Medulla oblongata (tissue), 1 donor: ENCODE measurements around the gene DPM1.

Source experiments
- DNase-seq: peaks from one replicate; pipeline ENCODE4 v3.0.0-alpha.2; 2015; ENCODE audit errors: extremely low spot score

DPM1 gene

DNA sequence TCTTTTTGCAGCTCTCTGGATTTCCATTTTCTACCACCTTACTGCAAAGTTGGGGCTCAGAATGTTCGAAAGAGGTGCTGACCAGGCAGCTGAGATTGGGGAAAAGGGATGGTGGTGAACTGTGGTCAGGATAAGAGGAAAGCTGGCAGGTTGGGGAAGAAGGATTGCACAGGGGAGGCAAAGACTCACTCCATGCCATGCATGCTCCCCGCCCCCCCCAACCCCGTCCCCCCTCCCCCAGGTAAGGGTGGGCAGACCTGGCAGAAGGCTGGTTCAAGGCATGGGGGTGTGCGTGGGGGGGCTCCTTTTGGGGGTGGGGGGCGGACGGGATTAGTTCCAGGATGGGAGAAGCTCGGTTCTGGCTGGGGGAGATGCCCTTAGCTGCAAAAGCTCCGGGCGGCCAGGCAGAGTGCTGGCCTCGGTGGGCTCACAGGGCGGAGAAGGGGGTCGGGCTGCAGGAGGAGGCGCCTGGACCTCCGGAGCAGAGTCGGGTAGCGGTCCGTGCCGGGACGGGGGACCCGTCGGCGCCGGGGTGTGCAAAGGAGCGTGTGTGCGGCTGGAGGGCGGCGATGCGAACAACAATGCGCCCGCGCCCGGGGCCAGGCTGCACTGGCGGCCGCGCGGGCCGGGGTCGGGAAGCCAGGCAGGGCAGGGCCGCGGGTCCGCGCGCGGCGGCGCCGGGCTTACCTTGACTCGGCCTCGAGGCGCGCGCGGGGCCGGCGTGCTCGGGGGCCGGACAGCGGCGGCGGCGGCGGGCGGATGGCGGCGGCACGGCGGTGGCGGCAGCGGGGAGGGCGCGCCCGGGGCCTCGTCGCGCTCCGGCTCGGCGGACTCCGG, 28.0 kb downstream of the DPM1 start:
- DNase-seq, result no peak

DNA sequence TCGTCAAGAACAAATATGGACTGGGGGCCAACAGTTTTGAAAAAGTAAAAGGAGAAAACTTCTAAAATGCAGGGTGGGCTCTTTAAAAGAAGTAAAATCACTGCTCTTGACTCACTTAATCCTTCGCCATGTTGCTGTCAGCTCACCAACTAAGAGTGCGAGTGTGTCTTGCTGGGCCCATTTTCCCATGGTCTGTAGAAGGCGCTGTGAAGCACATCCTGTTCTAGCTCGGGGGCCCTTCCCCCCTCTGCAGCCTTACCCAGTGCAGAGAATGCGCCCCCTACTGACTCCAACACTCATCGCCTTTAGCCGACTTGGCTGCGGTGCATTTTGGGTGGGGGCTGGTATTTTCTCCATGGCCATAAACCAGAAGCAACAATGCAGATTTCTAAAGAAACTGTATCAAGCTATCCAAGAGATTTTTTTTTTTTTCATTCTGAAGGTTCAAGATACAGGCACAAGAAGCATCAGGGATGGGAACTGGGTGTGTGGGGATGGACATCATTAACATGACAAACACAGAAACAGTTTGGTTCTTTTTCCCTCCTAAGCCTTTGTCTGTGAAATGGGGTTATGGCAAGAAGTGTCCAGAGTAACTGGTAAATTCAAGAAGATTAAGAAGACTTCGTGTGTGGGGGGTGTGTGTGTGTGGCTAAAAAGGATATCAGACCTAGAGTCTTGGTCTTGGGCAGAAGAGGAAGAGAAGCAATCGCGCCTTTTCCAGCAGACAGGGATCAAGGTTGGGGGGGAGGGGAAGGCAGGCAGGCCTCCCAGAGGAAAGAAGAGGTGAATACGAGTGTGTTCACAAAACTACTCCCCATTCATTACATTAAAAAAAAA, 28.8 kb downstream of the DPM1 start:
- peak; percentile 96 for DNase-seq

DNA sequence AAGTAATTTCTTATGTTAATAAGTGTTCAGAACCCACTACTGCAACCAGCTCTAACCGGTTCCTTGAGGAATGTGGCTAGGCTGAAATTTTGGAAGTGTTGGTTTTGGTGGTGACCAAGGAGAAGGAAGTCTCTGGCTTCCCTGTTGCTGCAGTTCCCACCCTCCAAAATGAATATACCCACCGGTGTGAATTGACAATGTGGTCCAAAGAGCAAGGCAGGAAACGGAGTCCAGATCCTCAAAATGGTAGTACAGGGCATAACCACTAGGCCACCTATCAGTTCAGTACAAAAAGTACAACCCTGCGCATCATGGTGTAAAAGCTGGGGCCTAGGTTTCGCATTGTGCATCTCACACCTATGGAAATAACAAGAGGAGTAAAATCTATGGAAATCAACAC, 29.9 kb downstream of the DPM1 start:
- no peak for DNase-seq

DNA sequence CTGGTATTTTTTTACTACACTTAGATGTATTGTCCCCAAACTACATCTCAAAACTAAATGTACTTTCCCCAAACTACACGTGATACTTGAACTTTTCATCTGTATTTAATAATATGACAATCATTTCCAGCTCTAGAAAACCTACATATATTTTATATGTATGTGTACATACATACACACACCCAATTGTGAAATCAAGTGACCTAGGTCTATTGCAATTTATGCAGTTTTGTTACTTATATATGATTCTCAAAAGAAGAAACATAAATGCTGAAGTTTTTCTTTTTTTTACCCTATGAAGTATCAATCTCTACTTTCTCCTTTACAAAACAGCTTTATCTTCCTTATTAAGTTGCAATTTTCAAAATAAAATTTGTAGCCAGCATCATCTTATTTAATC, 31.8 kb downstream of the DPM1 start:
- DNase-seq, result no peak

DNA sequence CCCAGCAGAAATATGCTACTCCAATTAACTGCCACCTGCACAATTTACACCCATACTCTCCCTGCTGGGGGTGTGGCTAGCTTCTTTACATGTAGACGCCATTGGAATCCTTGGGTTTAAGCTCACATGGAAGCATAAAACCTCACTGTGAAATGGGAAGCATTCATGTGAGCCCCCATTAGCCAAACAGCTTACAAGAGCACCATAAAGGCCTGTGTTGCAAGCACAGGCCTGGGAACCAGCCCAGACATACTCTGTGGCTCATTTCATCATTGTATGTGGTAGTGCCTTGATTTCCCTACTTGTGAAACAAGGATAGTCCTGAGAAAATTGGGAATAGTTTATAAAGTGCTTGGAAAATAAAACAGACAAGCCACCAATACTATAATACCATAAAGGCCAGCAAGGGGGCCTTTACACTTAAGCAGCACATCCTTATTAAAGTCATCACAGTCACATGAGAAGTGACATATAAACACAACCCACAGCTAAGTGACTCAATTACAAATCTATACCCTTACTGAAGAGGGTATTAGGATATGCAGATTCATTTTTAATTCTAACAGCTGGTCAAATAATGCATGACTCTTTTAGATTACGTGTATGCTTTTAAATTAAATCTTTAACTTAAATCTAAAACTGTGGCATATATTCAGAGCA, 33.9 kb downstream of the DPM1 start:
- DNase-seq, result no peak

DNA sequence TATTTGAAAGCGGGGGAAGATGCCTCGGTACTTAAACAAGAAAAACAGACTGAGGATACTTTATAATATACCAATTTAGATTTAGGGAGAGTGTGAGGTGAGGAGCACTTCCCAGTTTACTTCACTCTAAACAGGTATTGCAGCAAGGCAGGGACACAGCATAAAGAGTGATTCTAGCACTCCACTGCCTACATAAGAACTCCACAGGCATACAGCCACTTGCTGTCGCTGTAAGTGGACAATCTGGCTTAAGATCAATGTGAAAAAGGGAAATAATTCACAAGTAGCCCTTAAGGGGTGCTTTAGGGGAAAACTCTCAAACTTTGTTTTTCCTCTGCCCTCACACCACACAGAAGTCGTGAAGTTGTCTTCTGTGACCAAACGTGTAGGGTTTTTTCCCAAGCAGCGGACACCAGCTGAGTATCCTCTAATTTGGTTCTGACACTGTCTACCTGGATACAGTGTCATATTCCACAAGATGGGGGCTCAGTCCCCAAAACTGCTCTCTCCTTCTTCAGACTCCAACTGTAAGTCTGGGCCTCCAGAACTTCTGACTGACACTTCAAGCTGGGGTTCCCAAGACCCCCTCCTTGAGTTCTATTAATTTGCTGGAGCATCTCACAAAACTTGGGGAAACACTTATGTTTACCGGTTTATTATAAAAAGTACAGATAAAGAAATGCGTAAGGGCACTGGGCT, 36.4 kb downstream of the DPM1 start:
- DNase-seq, result no peak

DNA sequence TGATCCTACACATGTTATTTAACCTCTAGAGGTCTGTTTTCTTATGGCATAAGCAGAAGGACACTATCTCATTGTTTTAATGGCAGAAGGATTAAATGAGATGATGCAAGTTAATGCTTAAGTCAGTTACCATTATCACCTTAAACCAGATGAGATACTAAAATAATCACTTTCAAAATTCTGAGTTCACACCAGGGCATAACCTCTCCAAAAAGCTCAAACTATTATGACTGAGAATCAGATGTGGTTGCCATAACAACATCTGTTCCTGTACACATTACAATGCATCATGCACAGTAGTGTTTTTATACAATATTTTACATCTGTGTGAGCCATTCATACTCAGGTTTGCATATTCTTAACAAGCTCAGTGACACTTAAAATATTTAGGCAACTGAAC, 37.3 kb downstream of the DPM1 start:
- no peak for DNase-seq

DNA sequence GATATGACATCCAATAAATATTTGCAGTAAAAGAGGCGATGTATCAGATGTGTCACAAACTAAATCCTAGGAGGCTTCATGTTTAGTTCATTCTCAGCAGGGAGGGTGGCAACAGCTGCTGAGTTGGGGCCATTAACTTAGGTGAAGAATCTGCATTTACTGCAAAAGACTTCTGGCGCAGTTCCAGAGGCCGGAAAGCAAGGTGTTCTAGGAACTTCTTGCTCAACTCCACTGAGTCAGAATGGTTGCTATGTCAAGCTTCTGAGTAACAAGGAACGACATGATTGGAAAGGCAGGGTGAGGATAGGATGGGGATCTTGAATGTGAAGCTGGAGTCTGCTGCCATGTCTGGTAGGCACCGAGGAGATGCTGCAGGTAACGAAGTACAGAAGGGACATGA, 38.8 kb downstream of the DPM1 start:
- no peak for DNase-seq

DNA sequence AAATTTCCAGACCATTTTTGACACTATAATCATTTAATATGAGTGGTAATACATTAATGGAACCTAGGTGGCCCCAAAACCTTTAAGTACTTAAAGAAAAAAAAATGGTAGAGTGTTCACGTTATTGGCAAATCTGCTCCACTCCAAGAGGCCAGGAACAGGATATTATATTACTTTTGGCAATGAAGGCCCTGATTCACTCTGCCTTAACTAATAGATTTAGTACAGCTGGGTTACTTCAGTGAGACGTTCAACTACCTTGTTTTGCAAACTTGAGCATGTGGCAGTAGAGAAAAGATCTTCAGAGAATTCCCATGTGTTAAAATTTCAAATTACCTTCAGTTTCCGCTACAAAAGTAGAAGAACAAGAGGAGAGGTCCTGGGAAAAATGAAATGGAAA, 39.9 kb downstream of the DPM1 start:
- no peak for DNase-seq

DNA sequence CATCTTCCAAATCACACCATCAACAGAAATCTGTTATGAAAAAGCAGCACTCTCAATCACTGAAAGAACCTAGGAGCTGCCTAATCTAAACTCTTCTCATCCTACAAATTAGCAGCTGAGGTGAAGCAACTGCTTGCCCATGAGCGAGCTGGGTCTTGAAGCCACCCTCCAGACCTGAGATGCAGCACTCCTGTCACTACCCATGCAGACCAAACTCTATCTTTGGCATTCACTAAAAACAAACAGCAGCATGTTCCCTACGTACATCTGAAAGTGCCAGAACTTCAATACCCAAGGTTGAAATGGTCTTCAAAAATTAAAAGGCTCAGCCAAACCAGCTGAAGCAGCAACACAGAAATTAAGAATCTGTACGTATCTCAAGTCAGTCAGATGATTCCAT, 41.4 kb downstream of the DPM1 start:
- no peak for DNase-seq

DNA sequence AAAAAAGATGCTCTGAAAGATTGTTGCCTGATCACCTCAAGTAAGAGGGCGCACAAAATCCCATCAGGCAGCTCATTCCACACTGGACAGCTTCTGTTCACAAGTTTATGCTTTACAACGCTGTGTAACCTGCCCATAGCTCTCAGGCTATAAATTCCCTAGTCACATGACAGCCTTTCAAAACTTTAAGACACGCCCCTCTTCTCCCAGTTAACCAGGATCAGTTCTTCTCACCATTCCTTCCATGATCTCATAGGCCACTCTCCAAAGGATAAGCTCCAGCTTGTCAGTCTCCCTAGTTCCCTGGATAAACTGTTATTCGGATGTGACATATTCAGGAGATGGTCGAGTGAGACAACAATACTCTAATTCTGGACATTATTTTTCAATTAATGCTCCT, 42.1 kb downstream of the DPM1 start:
- DNase-seq, result no peak

DNA sequence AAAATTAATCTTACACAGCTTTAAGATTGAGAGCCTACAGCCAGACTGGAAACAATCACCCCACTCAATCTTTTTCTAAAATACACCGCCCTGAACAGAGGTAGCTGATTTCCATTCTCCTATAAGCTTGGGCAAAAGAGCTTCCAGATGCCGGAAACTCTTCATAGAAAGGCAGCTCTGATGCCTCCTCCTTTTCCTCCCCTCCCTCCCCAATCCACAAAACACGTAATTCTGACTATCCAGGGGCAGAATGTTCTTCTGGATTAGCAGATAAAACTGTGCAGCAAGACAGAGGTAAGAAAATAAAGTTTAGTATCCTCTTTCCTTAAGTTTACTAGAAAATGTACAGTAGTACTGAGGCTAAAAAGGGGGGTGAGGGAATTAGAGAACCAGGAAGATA, 42.9 kb downstream of the DPM1 start:
- no peak for DNase-seq

DNA sequence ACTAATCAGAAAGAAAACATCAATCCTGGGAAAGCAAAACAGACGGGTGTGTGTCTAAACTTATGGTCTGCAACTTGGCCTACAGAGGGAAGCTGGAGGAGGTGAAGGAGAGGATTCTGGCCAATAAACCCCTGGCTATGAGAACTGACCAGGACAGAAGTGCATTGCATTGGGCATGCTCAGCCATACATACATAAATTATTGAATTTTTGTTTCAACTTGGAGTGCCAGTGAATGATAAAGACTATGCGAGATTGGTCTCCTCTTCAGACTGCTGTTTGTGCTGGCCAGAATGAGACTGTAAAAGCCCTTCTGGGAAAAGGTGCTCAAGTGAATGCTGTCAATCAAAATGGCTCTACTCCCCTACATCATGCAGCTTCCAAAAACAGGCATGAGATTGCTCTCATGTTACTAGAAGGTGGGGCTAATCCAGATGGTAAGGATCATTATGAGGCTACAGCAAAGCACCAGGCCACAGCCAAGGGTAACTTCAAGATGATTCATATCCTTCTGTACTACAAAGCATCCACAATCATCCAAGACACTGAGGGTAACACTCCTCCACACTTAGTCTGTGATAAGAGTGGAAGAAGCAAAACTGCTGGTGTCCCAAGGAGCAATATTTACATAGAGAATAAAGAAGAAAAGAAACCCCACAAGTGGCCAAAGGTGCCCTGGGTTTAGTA, 44.5 kb downstream of the DPM1 start:
- DNase-seq, result no peak

DNA sequence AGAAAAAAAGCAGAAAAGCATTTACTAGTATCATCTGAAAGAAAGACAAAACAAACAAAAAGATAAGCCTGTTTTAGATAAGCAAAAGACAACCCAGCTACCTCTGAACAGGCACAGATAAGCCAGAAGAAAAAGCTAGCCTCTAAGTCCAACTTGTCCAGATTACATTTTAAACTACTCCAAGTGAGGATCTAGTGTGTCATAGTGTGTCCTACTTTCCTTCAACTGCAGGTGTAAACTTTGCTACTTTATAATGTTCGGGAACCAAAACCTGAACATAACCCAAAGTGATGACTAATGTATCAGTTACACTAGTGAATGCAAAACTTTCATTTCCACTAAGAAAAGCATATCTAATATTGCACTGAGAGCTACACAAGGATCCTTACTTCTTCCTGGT, 46.6 kb downstream of the DPM1 start:
- DNase-seq, result no peak

DNA sequence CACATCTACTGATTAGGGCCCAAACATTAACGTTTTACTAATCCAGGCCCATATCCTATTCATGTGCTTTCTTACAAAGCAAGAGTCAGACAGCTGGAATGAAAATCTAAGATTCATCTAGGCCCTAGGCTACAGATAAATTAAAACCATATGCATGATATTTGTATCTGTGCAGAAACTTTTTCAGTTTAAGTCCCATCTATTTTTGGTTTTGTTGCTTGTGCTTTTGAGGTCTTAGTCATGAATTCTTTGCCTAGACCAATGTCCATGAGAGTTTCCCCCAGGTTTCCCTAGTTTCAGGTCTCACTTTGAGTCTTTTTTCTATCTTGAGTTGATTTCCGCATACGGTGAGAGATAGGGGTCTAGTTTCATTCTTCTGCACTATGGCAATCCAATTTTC, 47.3 kb downstream of the DPM1 start:
- DNase-seq, result no peak

DNA sequence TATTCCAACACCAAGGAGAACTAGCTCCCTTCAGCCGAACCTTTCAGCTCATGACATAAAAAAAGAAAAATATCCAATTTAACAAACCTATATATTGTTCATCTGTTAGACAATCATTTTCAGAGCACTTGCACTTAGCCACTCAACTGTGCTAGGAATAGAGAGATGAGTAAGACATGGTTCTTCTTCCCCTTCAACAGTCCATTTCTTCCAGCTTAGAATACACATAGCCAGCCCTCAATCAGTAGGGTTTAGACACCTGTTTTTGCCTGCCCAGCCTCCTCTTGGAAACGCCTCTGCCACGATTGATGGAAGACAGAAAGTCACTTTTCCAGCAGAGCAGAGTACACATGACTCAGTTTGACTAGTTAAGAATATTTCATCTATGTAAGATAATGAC, 48.9 kb downstream of the DPM1 start:
- no peak for DNase-seq

DNA sequence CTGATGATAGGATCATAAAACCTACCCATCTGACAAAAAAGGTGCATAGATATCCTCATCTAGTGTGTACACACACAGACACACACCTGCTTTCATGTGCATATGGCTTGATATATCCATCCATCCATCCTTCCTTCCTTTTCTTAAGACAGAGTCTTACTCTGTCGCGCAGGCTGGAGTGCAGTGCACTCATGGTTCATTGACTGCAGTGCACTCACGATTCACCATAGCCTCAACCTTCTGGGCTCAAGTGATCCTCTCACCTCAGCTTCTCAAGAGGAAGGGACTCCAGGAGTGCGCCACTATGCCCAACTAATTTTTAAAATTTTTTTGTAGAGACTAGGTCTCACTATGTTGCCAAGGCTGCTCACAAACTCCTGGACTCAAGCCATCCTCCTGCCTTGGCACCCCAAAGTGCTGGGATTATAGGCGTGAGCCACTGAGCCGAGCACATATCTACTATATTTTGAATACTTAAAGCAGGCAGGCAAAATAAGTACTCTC, 54.2 kb downstream of the DPM1 start:
- DNase-seq, result no peak

DNA sequence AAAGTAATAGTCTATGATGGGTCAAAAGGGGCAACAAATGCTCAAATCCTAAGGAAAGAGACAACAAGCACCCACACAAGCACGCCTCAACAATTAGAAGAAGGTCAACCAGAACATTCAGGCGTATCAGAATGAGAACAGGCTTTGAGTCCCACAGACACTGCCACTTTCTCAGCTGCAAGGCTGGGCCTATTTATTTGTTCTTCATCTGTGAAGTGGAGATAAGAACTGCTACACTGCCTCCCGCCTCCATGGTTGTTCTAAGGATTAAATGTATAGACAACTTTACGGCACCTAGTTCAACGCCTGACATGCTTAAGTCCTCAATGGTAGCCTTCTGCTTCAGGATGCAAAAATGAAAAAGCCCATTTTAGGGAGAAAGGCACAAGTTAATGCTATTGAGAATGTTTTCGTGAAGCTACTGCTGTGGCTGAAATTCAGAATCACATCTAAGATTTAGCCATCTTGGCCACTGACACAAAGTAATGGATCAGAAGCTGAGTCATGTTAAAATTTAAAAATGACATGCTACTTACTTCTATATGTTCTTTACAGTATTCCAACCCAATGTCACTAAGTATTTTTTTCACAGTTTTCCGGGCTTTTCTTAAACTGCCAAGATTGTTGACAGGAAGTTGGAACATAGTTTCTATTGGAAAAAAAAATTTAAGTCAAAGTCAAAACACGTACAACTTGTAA, 54.8 kb downstream of the DPM1 start:
- no peak for DNase-seq

DNA sequence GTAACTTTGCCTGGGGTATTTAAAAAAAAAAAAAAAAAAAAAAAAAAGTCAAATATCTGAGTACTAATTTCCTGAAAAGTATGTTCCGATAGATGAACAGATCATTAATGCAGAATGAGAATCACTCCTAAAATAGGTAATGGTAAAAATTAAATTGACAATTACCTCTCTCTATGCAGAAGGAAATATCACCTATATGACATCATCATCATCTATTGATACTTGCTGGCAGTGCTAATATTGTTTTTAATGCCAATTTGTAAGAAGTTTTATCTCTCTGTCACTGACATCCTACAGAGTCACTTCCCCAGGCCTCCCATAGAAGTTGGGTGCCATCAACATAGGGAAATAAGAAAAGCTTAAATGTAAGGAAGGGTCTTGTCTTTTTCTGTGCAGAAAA, 57.0 kb downstream of the DPM1 start:
- no peak for DNase-seq

DNA sequence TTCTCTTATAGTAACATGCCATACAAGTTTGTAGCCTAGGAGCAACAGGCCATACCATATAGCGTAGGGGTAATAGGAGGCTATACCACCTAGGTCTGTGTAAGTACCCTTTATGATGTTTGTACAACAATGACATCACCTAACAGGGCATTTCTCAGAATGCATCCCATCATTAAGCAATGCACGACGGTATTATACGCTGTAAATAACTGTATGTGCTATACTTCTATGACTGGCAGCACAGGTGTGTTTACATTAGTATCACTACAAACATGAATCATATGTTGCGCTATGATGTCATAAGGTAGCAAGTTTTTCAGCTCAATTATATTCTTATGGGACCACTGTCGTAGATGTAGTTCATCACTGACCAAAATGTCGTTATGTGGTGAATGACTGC, 58.1 kb downstream of the DPM1 start:
- DNase-seq, result no peak

DNA sequence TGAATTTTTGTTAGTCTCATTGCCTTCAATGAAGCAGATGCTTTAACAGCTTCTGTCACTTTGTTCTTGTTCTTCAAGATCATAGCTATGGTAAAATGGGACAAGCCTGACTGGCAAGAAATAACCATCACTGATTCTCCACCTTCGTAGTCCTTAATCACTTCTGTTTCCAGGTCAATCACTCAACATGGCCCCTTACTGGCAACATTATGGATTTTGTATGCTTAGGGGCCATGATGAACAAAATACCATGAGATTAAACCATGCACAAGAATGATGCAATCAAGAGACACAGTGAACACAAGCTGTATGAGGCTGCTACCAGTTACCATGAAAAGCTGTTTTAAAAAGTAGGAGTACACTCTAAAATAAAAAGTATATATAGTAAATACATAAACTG, 59.9 kb downstream of the DPM1 start:
- DNase-seq, result no peak
